ENCODE results near the gene PSMA7. TPM values are rescaled to one million over a fixed set of nuclear protein-coding genes. Genes with fewer than 3 reads are reported as not detected.

PSMA7 gene
- total RNA-seq, 1 donor = 295 TPM

DNA sequence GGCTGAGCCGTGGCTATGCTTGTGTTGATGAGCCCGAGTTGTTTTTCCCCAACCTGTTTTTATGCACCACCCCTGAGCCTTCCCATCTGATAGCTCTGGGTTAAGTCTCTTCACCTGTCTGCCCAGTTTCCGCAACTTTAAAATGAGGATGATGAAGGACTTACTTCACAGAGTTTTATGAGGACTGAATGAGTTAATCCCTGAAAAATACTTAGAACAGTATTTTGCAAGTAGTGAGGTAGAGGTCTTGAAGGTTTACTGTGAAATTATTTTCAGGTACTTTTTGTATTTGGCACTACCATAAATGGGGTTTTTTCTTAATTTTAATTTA is 42.9 kb upstream of the PSMA7 start:
- TF ChIP-seq, protein P1, sequence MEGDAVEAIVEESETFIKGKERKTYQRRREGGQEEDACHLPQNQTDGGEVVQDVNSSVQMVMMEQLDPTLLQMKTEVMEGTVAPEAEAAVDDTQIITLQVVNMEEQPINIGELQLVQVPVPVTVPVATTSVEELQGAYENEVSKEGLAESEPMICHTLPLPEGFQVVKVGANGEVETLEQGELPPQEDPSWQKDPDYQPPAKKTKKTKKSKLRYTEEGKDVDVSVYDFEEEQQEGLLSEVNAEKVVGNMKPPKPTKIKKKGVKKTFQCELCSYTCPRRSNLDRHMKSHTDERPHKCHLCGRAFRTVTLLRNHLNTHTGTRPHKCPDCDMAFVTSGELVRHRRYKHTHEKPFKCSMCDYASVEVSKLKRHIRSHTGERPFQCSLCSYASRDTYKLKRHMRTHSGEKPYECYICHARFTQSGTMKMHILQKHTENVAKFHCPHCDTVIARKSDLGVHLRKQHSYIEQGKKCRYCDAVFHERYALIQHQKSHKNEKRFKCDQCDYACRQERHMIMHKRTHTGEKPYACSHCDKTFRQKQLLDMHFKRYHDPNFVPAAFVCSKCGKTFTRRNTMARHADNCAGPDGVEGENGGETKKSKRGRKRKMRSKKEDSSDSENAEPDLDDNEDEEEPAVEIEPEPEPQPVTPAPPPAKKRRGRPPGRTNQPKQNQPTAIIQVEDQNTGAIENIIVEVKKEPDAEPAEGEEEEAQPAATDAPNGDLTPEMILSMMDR (IDR thresholded peaks at IDR 0.05; ENCODE audit: insufficient read depth, low read depth, low read length) = no peak
- DNase-seq (ENCODE audit: low read depth) = no peak
- no peak overlapping the region for H3K4me3 ChIP-seq (ENCODE audit: low read depth, low read length)

DNA sequence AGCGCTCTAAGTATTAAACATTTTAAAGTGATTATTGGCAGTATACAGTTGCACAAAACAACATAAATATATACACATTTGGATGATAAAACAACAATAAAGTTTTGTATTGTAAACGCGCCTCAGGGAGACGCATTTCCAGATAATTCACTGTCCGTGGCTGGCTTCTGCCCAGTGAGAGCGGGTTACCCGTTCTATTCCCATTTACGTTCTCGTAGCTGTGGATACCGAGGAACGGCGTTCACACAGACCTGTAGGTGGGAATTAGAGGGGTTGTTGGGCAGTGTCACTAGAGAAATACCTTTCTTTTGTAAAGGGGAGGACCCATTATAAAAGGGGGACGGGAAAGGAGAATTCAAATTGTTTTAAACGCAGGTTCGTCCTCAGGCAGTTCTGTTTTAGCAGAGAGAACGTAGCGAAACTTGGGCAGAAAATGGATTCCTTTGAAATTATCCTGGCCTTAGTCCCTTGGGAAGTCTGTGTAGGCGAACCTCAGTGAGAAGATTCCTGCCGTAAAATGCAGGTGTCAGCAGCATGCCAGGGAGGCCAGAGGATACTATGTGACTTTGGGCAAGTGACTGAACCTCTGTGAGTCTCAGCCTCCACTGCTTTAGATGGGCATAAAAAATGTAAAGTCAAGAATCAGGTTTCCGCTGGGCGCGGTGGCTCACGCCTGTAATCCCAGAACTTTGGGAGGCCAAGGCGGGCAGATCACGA is 40.4 kb upstream of the PSMA7 start:
- H3K4me3 ChIP-seq (ENCODE audit: low read depth, low read length) = peak overlapping the region; percentile 76
- TF ChIP-seq, protein P1 (IDR thresholded peaks at IDR 0.05; ENCODE audit: insufficient read depth, low read depth, low read length) = no peak
- DNase-seq (ENCODE audit: low read depth) = no peak

DNA sequence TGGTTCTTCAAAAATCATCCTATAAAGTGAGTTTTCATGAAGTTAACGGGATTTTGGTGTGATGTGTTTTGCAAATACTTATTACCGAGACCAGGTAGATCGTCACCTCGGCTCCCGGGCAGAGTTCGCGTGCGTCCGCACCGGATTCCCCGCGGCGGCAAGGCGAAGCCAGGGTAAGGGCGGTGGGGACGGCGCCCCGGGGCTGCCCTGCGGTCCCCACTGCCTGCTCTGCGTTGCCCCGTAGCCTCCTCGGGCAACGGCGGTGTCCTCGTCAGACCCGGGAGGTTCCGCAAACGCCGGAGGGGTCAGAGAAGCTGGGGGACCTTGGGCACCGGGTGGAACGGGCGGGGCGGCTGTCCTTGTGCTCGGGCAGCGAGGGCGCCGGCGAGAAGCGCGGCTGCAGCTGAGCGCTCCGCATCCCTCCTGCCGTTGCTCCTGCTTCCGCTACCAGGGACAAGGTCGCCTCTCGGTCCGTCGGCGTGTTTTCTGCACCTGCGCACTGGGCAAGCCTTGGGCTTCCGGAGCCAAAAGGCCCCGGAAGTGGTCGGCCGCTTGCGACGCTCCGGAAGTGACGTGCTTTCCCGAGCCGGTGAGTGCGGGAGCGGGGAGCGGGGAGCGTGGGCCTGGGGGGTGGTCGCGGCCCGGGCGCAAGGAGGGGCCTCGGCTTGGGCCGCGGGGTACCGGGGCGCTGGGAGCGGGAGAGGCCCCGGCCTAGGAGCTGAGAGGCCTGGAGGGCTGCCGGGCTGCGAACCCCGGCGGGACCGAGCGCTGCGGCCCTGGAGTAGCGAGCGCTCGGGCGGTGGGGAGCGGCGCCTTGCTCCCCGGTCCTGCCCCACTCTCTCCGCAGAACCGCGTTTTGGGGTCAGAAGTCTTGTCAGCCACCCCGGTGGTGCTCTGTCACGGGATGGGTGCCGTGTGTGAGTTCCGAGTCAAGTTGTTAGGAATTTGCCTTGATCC is 39.6 kb upstream of the PSMA7 start, which contains the start of gene MTG2:
Gene MTG2 (plus strand): TSS at position 560 of the 957 bp plus-strand sequence. CDS start 10,393 bp downstream, outside the sequence.
- peak; percentile 96 for DNase-seq (ENCODE audit: low read depth)
- TF ChIP-seq, protein P1 (IDR thresholded peaks at IDR 0.05; ENCODE audit: insufficient read depth, low read depth, low read length) = no peak
- H3K4me3 ChIP-seq (ENCODE audit: low read depth, low read length) = peak within 1 kb of the TSS; percentile 76

DNA sequence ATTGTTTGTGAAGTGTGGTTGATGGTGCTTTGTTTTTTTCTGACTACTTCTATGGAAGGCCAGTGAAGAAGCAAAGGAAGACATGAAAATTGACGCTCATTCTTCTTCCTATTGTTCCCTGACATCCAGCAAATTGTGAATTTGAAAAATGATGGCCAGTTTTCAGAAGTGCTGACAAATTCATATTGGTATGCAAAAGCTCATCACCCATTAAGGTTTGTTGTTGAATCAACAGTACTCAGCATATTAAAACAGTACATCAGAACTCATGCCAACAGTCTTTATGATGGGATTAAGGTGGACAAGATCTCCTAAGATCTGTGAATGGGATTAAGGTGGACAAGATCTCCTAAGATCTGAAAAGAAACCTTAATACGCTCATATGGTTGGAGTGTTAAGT is 38.6 kb upstream of the PSMA7 start:
- no peak for DNase-seq (ENCODE audit: low read depth)
- TF ChIP-seq, protein P1 (IDR thresholded peaks at IDR 0.05; ENCODE audit: insufficient read depth, low read depth, low read length) = no peak

DNA sequence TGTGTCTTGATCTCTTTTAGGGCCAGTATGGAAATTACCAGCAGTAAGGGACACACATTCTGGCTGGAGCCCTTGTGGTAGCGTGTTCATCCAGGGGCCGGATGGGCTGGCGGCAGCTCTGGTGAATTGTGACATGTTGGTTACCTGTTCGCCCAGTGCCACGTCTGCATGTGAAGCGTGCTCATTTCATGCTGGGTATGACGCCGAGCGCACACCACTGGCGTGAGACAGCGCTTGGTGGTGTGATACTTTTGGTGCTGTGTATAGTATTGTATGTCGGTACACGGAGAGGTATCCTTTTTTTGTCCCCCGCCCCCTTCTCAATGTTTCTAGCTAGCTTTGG is 35.9 kb upstream of the PSMA7 start:
- TF ChIP-seq, protein P1 (IDR thresholded peaks at IDR 0.05; ENCODE audit: insufficient read depth, low read depth, low read length) = no peak
- H3K4me3 ChIP-seq (ENCODE audit: low read depth, low read length) = no peak overlapping the region
- DNase-seq (ENCODE audit: low read depth) = no peak

More for the DNA sequence above, 38.6 kb upstream of the PSMA7 start:
- H3K4me3 ChIP-seq (ENCODE audit: low read depth, low read length) = peak overlapping the region; percentile 76

DNA sequence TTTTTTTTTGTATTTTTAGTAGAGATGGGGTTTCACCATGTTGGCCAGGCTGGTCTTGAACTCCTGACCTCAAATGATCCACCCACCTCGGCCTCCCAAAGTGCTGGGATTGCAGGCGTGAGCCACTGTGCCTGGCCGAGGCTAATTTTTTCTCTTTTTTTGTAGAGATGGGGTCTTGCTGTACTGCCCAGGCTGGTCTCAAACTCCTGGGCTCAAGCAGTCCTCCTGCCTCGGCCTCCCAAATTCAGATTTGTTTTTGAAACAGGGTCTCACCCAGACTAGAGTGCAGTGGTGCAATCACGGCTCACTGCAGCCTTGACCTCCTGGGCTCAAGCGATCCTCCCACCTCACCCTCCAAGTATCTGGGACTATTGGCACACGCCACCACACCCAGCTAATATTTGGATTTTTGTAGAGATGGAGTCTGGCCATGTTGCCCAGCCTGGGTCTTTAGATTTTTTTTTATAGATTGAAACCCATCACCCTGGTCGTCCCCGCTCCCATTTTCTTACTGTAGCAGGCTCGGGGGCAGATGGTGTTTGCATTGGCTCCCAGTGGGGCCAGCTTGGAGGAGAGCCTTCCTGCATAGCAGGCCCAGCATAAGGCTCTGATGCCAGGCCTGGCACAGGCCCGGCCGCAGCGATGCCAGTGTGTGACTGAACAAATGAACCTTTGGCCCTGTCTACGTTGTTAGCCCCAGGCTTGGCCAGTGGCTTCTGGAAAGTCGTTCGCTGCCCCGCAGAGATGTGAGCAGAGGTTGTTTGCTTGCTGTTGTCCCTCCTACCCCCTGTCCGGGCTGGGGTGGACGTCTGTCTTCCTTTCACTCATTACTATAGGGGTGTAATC is 35.3 kb upstream of the PSMA7 start:
- TF ChIP-seq, protein P1 (IDR thresholded peaks at IDR 0.05; ENCODE audit: insufficient read depth, low read depth, low read length) = no peak
- DNase-seq (ENCODE audit: low read depth) = no peak
- H3K4me3 ChIP-seq (ENCODE audit: low read depth, low read length) = no peak overlapping the region
